ENCODE measurements around the gene KRTAP1-3.

DNA sequence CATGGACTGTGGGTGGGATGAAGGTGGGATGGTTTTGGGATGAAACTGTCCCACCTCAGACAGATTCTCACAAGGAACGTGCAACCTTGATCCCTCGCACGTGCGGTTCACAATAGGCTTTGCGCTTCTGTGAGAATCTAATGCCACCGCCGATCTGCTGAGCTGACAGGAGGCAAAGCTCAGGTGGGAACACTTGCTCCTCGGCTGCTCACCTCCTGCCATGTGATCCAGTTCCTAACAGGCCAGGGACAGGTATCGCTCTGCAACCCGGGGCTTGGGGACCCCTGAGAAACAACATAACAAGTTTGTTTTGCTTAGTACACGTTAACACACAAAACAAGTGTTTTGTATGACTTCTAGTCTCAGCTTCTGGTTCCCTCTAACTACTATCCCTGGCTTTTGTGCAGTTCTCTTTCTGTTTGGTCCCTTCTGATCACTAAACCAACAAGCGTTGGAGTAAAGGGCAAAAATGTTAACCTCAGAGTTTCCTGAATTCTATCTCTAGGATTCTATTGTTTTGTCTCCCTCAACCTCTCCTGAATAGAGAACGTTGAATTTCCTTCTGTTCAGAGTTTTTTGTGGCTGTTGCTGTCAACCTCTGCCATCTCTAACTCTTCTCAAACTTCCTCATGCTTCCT is 18.0 kb downstream of the KRTAP1-3 start:
- TF ChIP-seq CTCF (IDR thresholded peaks at IDR 0.05) (no peak), POLR2A (IDR thresholded peaks at IDR 0.05) (no peak)

All from heart left ventricle (tissue), 13 donors.